GM06990 (cell line): ENCODE data around the gene FBN2.

Experiments
- DNase-seq: peaks from one replicate; pipeline ENCODE4 v3.0.0-alpha.2; 2011; ENCODE audit not compliant: insufficient read length; ENCODE audit errors: extremely low read depth
- H3K27me3 ChIP-seq: replicated peaks from 2 replicates; pipeline ENCODE4 v1.6.0; 2011; ENCODE audit warnings: low read length; ENCODE audit not compliant: control insufficient read depth, insufficient read depth
- H3K36me3 ChIP-seq: 2 replicates; pipeline ENCODE4 v1.5.1; 2011; ENCODE audit warnings: low read length; ENCODE audit not compliant: control insufficient read depth, insufficient read depth
- H3K4me3 ChIP-seq: replicated peaks from 2 replicates; pipeline ENCODE4 v1.5.1; 2011; ENCODE audit warnings: low read depth, mild to moderate bottlenecking, control low read depth, low read length
- TF ChIP-seq, protein P1 (sequence below): IDR thresholded peaks from 2 replicates; pipeline ENCODE4 v1.5.1; 2011; ENCODE audit warnings: low read length, control low read depth, mild to moderate bottlenecking, inconsistent platforms; ENCODE audit not compliant: insufficient read depth, poor library complexity, severe bottlenecking

Gene FBN2

GRCh38 chr5:128477944-128478343 is 60.1 kb downstream of the FBN2 start:
- H3K27me3 ChIP-seq = no peaks in the 10 kb centered on the region
- DNase-seq = no peak
- H3K4me3 ChIP-seq = no peak overlapping the region
- H3K36me3 ChIP-seq = no peaks in the 10 kb centered on the region
- TF ChIP-seq, protein P1, sequence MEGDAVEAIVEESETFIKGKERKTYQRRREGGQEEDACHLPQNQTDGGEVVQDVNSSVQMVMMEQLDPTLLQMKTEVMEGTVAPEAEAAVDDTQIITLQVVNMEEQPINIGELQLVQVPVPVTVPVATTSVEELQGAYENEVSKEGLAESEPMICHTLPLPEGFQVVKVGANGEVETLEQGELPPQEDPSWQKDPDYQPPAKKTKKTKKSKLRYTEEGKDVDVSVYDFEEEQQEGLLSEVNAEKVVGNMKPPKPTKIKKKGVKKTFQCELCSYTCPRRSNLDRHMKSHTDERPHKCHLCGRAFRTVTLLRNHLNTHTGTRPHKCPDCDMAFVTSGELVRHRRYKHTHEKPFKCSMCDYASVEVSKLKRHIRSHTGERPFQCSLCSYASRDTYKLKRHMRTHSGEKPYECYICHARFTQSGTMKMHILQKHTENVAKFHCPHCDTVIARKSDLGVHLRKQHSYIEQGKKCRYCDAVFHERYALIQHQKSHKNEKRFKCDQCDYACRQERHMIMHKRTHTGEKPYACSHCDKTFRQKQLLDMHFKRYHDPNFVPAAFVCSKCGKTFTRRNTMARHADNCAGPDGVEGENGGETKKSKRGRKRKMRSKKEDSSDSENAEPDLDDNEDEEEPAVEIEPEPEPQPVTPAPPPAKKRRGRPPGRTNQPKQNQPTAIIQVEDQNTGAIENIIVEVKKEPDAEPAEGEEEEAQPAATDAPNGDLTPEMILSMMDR = no peak

GRCh38 chr5:128475693-128476092 is 62.4 kb downstream of the FBN2 start:
- TF ChIP-seq, protein P1 = no peak
- H3K4me3 ChIP-seq = no peak overlapping the region
- DNase-seq = no peak
- no peaks in the 10 kb centered on the region for H3K27me3 ChIP-seq
- H3K36me3 ChIP-seq = no peaks in the 10 kb centered on the region

DNA sequence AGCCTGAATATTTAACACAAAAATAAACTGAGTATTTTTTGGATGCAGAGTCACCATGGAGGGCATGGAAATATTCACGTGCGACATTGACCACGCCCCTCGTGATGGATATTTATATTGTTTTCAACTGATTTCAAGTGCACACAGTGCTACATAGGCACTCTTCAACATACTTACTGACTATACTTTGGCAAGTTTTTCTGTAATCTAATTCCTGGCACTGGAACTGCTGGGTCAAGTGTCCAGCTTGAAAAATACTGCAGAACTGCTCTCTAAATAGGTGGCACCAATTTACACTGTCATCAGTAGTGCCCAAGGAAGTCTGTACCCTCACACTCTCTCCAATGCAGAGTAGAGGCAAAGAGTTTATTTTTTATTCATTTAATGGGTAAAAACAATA is 65.1 kb downstream of the FBN2 start:
- Histone ChIP-seq H3K36me3 (no peaks in the 10 kb centered on the region), H3K4me3 (no peak overlapping the region), H3K27me3 (no peaks in the 10 kb centered on the region)
- TF ChIP-seq, protein P1 = no peak
- DNase-seq = no peak

- Histone ChIP-seq H3K27me3 (no peaks in the 10 kb centered on the region), H3K4me3 (no peak overlapping the region), H3K36me3 (no peaks in the 10 kb centered on the region)
- no peak for DNase-seq
- TF ChIP-seq, protein P1 = no peak
These were observed 66.0 kb downstream of the FBN2 start for GRCh38 chr5:128472036-128472435.

- Histone ChIP-seq H3K36me3 (no peaks in the 10 kb centered on the region), H3K4me3 (no peak overlapping the region), H3K27me3 (no peaks in the 10 kb centered on the region)
- DNase-seq = no peak
- TF ChIP-seq, protein P1 = no peak
These were observed 67.4 kb downstream of the FBN2 start for GRCh38 chr5:128470663-128471062.

DNA sequence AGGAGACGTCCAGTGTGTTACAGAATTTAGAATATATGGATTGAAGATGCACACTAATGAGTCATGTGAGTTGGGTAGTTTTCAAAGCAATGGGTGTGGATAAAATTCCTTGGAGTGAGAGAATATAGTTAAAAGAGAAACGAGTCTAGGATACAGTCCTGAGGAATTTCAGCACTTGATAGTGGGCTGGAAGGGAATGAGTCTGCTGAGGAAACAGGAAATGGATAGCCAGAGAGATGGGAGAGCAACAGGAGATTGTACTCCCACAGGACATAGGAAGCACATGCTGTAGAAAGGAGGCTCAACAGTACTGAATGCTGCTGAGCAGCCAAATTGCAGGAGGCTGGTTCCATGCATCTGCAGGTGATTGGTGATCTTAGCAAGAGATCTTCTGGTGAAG is 68.1 kb downstream of the FBN2 start:
- TF ChIP-seq, protein P1 = no peak
- Histone ChIP-seq H3K4me3 (no peak overlapping the region), H3K36me3 (no peaks in the 10 kb centered on the region), H3K27me3 (no peaks in the 10 kb centered on the region)
- no peak for DNase-seq
